BLaER1 treated with 17β-estradiol and CSF1 and Interleukin-3, amounts not matched to agents 10 nM and 100 nM (cell line): ENCODE results near the gene DIP2C.
"Not testable (repeated sequence)": the region's sequence is repeated elsewhere in the genome, so short reads cannot be mapped to it uniquely, and the experiment has no call there.

ENCODE experiments used
- H3K27ac ChIP-seq, 11 experiments: shearing (Covaris generic); formaldehyde crosslinking; 2 replicates each; pipeline ENCODE4 v1.8.1; 2022
- H3K27me3 ChIP-seq, 11 experiments: shearing (Covaris generic); formaldehyde crosslinking; 2 replicates each; pipeline ENCODE4 v1.8.1; 2022
- H3K36me3 ChIP-seq, 11 experiments: shearing (Covaris generic); formaldehyde crosslinking; 2 replicates each; pipeline ENCODE4 v1.8.1; 2022
- H3K4me1 ChIP-seq, 10 experiments: shearing (Covaris generic); formaldehyde crosslinking; 2 replicates each; pipeline ENCODE4 v1.8.1; 2022
- H3K4me2 ChIP-seq, 11 experiments: shearing (Covaris generic); formaldehyde crosslinking; 2 replicates each; pipeline ENCODE4 v1.8.1; 2022
- H3K4me3 ChIP-seq, 10 experiments: shearing (Covaris generic); formaldehyde crosslinking; 2 replicates each; pipeline ENCODE4 v1.8.1; 2022
- H3K9ac ChIP-seq, 11 experiments: shearing (Covaris generic); formaldehyde crosslinking; 2 replicates each; pipeline ENCODE4 v1.8.1; 2022
- H3K9me3 ChIP-seq, 11 experiments: shearing (Covaris generic); formaldehyde crosslinking; replicated peaks in 1 of 11; 2 replicates each; pipeline ENCODE4 v1.8.1; 2022
- H4K20me1 ChIP-seq, 11 experiments: shearing (Covaris generic); formaldehyde crosslinking; 2 replicates each; pipeline ENCODE4 v1.8.1; 2022
- Cebpa-rat ChIP-seq, 11 experiments: shearing (Covaris generic); IDR thresholded peaks; 2 replicates each; pipeline ENCODE4 v1.8.1; 2022

DIP2C gene

DNA sequence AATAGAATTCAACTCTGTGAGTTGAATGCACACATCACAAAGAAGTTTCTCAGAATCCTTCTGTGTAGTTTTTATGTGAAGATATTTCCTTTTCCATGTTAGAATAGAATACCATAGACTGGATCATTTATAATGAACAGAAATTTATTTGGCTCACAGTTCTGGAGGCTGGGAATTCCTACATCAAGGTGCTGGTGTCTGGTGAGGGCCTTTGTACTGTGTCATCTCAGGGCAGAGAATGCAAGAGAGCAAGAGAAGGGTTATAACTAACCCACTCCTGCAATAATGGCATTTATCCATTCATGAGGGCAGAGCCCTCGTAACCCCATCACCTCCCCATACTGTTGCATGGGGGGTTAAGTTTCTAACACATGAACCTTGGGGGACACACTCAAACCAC lies 18.4 kb upstream of the DIP2C start:
- no peak overlapping the region for H3K27ac ChIP-seq
- no peaks in the 10 kb centered on the region for H3K36me3 ChIP-seq
- no peak overlapping the region for H3K4me3 ChIP-seq
- H3K9ac ChIP-seq: no peak overlapping the region
- no peaks in the 10 kb centered on the region for H3K27me3 ChIP-seq
- no peaks in the 10 kb centered on the region for H4K20me1 ChIP-seq
- peaks cover 16 to 32% (median 28%) of the 10 kb centered on the region in 11 experiments; a peak in 21 of 22 replicates for H3K9me3 ChIP-seq
- no peak for TF ChIP-seq Cebpa-rat (IDR thresholded peaks at IDR 0.05)
- no peak overlapping the region for H3K4me2 ChIP-seq
- H3K4me1 ChIP-seq: peaks cover 0 to 10% (median 0%) of the 10 kb centered on the region in 10 experiments; a peak in 1 of 20 replicates

- Histone ChIP-seq H3K4me2 (no peak overlapping the region), H3K36me3 (no peaks in the 10 kb centered on the region), H3K4me1 (peaks cover 0 to 10% (median 0%) of the 10 kb centered on the region in 10 experiments; a peak in 1 of 20 replicates), H3K9me3 (peaks cover 17 to 33% (median 26%) of the 10 kb centered on the region in 11 experiments; a peak in 21 of 22 replicates), H3K4me3 (no peak overlapping the region), H3K27ac (no peak overlapping the region), H3K9ac (no peak overlapping the region), H4K20me1 (no peaks in the 10 kb centered on the region), H3K27me3 (no peaks in the 10 kb centered on the region)
- no peak for TF ChIP-seq Cebpa-rat (IDR thresholded peaks at IDR 0.05)
Measured at GRCh38 chr10:707456-707855, 18.0 kb upstream of the DIP2C start.

- Histone ChIP-seq H3K4me1 (no peaks in the 10 kb centered on the region), H3K9me3 (peaks cover 10 to 22% (median 16%) of the 10 kb centered on the region in 11 experiments; a peak in 21 of 22 replicates), H3K4me2 (no peak overlapping the region), H3K27me3 (peaks cover 0 to 12% (median 0%) of the 10 kb centered on the region in 11 experiments; a peak in 3 of 22 replicates), H3K36me3 (no peaks in the 10 kb centered on the region), H3K9ac (no peak overlapping the region), H4K20me1 (no peaks in the 10 kb centered on the region; a peak in 1 of 22 replicates), H3K4me3 (no peak overlapping the region), H3K27ac (no peak overlapping the region)
- no peak for TF ChIP-seq Cebpa-rat (IDR thresholded peaks at IDR 0.05)
Measured at GRCh38 chr10:703118-703517, 13.7 kb upstream of the DIP2C start.

- Histone ChIP-seq H4K20me1 (peaks cover 0 to 16% (median 0%) of the 10 kb centered on the region in 11 experiments; a peak in 3 of 22 replicates), H3K4me1 (peaks cover 0 to 11% (median 7%) of the 10 kb centered on the region in 10 experiments; a peak in 10 of 20 replicates), H3K9me3 (peaks cover 10 to 22% (median 16%) of the 10 kb centered on the region in 11 experiments; a peak in 21 of 22 replicates), H3K27me3 (peaks cover 0 to 28% (median 0%) of the 10 kb centered on the region in 11 experiments; a peak in 5 of 22 replicates)
- H3K36me3 ChIP-seq, H3K4me2 ChIP-seq, H3K9ac ChIP-seq, H3K4me3 ChIP-seq, H3K27ac ChIP-seq: not testable (repeated sequence)
Measured at GRCh38 chr10:700183-700582, 10.7 kb upstream of the DIP2C start.

DNA sequence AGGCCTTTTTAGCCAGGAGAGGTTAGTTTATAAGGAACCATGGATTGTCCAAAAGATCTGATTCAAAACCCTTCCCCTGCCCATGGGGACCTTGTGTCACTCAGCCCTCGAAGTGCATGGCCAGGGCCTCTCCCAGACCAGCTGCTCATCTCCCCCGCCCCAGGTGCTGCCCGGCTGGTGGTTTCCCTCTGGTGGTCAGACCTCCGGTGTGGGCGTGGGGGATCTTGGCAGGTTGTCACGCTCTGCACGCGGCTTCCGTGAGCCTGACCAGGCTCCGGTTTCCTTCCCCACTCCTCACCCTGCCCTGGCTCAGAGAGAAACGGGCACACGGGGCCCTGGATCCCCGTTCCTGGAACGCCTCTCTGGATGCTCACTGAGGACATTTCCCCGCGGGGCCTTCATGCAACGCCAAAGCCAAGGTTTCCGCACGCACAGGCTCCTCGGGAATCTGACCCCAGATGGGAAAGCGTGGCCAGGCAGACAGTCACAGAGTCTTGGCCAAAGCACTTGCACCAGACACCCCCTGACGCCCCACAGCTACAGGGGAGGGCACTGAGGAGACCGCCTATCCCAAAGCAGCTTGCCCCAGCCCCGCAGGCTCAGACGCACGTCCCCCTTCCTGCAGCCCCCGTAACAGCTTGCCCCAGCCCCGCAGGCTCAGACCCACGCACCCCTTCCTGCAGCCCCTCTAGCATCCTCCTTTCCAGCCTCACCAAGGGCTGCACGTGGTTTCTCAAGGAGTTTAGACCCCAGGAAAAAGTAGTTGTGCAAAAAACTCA lies 7.8 kb upstream of the DIP2C start:
- no peak for TF ChIP-seq Cebpa-rat (IDR thresholded peaks at IDR 0.05)
- Histone ChIP-seq H3K9ac (no peak overlapping the region), H3K4me3 (no peak overlapping the region), H3K4me2 (peak overlapping the region in 8 of 11 experiments; percentile 7 to 62 (median 35); a peak in 14 of 22 replicates), H3K36me3 (no peaks in the 10 kb centered on the region), H4K20me1 (peaks cover 0 to 26% (median 0%) of the 10 kb centered on the region in 11 experiments; a peak in 3 of 22 replicates), H3K27me3 (peaks cover 0 to 48% (median 0%) of the 10 kb centered on the region in 11 experiments; a peak in 6 of 22 replicates), H3K4me1 (peaks cover 0 to 20% (median 13%) of the 10 kb centered on the region in 10 experiments; a peak in 13 of 20 replicates), H3K9me3 (0 out of 22 replicates have a peak, but pooled peaks cover 0 to under 1% (median 0%) of the 10 kb centered on the region in 11 experiments), H3K27ac (no peak overlapping the region)

DNA sequence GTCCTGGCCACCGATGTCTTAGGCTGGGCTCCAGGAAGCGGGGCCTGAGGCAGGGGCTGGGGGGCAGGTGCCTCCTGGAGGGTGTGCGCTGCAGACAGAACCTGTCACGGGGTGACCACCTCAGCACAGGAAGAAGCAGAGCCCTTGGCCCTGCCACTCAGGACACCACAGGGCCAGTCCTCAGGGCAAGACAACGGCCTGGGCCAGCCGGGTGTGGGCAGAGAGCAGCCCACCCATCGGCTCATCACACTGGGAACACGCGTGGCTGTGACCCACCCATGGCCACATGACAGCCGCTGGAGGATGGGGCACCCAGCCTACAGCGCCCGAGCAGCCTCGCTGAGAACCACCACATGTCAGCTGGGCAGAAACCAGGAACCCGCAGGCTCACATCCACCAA lies 5.9 kb upstream of the DIP2C start:
- H3K9ac ChIP-seq: no peak overlapping the region
- peaks cover 0 to 59% (median 0%) of the 10 kb centered on the region in 11 experiments; a peak in 8 of 22 replicates for H3K27me3 ChIP-seq
- H3K4me1 ChIP-seq: peaks cover 1 to 22% (median 16%) of the 10 kb centered on the region in 10 experiments; a peak in 19 of 20 replicates
- H3K36me3 ChIP-seq: no peaks in the 10 kb centered on the region
- no peak overlapping the region for H3K4me2 ChIP-seq
- H3K9me3 ChIP-seq: no peaks in the 10 kb centered on the region
- peaks cover 0 to 34% (median 0%) of the 10 kb centered on the region in 11 experiments; a peak in 2 of 22 replicates for H4K20me1 ChIP-seq
- no peak overlapping the region for H3K27ac ChIP-seq
- no peak for TF ChIP-seq Cebpa-rat (IDR thresholded peaks at IDR 0.05)
- H3K4me3 ChIP-seq: no peak overlapping the region

DNA sequence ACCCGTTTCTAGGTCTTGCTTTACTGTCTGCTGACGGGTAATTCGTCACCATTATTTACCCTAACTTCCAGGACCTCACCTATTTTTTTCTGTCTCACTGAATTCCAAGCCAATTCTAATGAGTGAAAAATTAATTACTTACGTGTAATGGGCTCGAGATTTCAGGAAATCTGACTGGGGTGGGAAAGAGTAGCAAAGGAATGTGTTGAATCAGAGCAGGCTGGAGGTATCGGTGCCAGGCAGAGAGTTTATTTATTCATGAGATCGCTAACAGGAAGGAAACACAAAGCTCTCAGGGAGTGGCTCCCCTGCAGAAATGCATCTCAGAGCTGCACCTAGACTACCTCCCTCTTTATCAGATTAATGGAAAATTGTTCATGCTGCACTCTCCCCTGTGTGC lies 4.0 kb upstream of the DIP2C start:
- Histone ChIP-seq H3K4me1 (peaks cover 5 to 29% (median 23%) of the 10 kb centered on the region in 10 experiments; a peak in 19 of 20 replicates), H3K4me2 (peak overlapping the region in 8 of 11 experiments; percentile 3 to 42 (median 24); a peak in 8 of 22 replicates), H3K9ac (no peak overlapping the region), H3K27me3 (peaks cover 0 to 63% (median 0%) of the 10 kb centered on the region in 11 experiments; a peak in 8 of 22 replicates), H4K20me1 (peaks cover 0 to 34% (median 0%) of the 10 kb centered on the region in 11 experiments; a peak in 5 of 22 replicates), H3K4me3 (no peak overlapping the region), H3K27ac (no peak overlapping the region), H3K9me3 (no peaks in the 10 kb centered on the region), H3K36me3 (no peaks in the 10 kb centered on the region)
- TF ChIP-seq Cebpa-rat (IDR thresholded peaks at IDR 0.05): no peak

DNA sequence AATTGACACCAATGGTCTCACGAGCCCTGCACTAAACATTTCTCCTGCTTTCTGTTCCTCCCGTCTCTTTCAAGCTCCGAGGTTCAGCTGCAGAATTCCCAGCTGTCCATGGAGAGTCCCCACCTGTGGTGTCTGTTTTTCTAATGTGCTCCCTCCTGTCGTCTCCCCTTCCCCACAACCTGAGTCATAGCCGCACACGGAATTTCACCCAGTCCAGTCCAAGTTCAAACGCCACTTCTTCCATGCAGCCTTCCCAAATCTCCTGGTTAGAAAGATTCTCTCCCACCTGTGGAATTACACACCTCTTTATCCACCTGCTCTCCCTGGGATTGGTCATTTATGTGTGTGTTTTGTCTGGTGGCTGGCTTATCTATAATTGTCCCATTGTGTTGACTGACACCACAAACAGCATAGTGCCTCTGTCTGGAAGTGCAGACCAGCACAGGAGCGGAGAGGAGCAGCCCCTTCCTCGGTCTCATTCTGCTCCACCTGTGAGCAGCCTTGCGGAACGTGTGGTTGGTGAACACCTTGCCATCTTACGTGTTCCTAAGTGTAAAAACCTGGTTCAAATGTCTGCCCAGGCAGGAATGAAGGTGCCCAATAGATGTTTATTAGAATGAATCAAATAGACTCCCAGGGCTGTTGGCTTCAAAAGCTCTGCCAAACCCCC lies 3.3 kb upstream of the DIP2C start:
- no peak for TF ChIP-seq Cebpa-rat (IDR thresholded peaks at IDR 0.05)
- H4K20me1 ChIP-seq: peaks cover 4 to 39% (median 5%) of the 10 kb centered on the region in 11 experiments; a peak in 19 of 22 replicates
- H3K36me3 ChIP-seq: no peaks in the 10 kb centered on the region
- H3K4me3 ChIP-seq: no peak overlapping the region
- peak overlapping the region in 6 of 11 experiments; percentile 3 to 42 (median 30); a peak in 6 of 22 replicates for H3K4me2 ChIP-seq
- no peak overlapping the region for H3K9ac ChIP-seq
- H3K27ac ChIP-seq: no peak overlapping the region
- H3K27me3 ChIP-seq: peaks cover 0 to 65% (median 0%) of the 10 kb centered on the region in 11 experiments; a peak in 9 of 22 replicates
- peaks cover 10 to 36% (median 30%) of the 10 kb centered on the region in 10 experiments; a peak in 19 of 20 replicates for H3K4me1 ChIP-seq
- no peaks in the 10 kb centered on the region for H3K9me3 ChIP-seq
